Neural progenitor cell (in vitro differentiated cells): ENCODE results near the gene LMF2. TPM values are rescaled to one million over a fixed set of nuclear protein-coding genes. Genes with fewer than 3 reads are reported as not detected.
A peak's percentile ranks its signal among the peaks of the same experiment; 100 is the strongest.

ENCODE experiments used
- DNase-seq: peaks from one replicate; pipeline ENCODE4 v3.0.0-alpha.2; 2016; ENCODE audit warnings: low spot score
- H2AFZ ChIP-seq: fragments of 200-600 bp; sonication (generic); replicated peaks from 2 replicates; pipeline ENCODE4 v1.6.1; 2016; ENCODE audit warnings: antibody characterized with exemption
- H3F3A ChIP-seq: fragments of 200-600 bp; sonication (generic); 2 replicates; pipeline ENCODE4 v1.6.1; 2016; ENCODE audit warnings: antibody characterized with exemption, low read depth
- H3K27ac ChIP-seq: fragments of 200-600 bp; sonication (generic); 2 replicates; pipeline ENCODE4 v1.5.1; 2016; ENCODE audit warnings: mild to moderate bottlenecking
- H3K27me3 ChIP-seq: fragments of 200-600 bp; sonication (generic); 2 replicates; pipeline ENCODE4 v1.6.1; 2016; ENCODE audit warnings: mild to moderate bottlenecking, moderate library complexity
- H3K36me3 ChIP-seq: fragments of 200-600 bp; sonication (generic); 2 replicates; pipeline ENCODE4 v1.5.1; 2016
- H3K4me1 ChIP-seq: fragments of 200-600 bp; sonication (generic); 2 replicates; pipeline ENCODE4 v1.6.1; 2016; ENCODE audit warnings: mixed run types
- H3K4me2 ChIP-seq: fragments of 200-600 bp; sonication (generic); 2 replicates; pipeline ENCODE4 v1.6.1; 2016
- H3K4me3 ChIP-seq: fragments of 200-600 bp; sonication (generic); 2 replicates; pipeline ENCODE4 v1.5.1; 2016
- H3K79me2 ChIP-seq: fragments of 200-600 bp; sonication (generic); 2 replicates; pipeline ENCODE4 v1.6.1; 2016; ENCODE audit warnings: low read depth
- H3K9ac ChIP-seq: fragments of 200-600 bp; sonication (generic); 2 replicates; pipeline ENCODE4 v1.6.1; 2016
- H3K9me3 ChIP-seq: fragments of 200-600 bp; sonication (generic); 2 replicates; pipeline ENCODE4 v1.5.1; 2016; ENCODE audit warnings: low read depth
- H4K20me1 ChIP-seq: fragments of 200-600 bp; sonication (generic); 2 replicates; pipeline ENCODE4 v1.6.1; 2016; ENCODE audit warnings: low read depth
- H3K27ac Mint-ChIP-seq: 3 replicates; pipeline ENCODE4 v1.8.0; 2021; ENCODE audit warnings: mixed read lengths
- H3K27me3 Mint-ChIP-seq: 2 replicates; pipeline ENCODE4 v1.8.0; 2022; ENCODE audit warnings: low read depth, mild to moderate bottlenecking, inconsistent platforms, moderate library complexity, mixed read lengths; ENCODE audit not compliant: insufficient read depth
- H3K36me3 Mint-ChIP-seq: 3 replicates; pipeline ENCODE4 v1.8.0; 2021; ENCODE audit warnings: mixed read lengths
- H3K4me1 Mint-ChIP-seq: 3 replicates; pipeline ENCODE4 v1.8.0; 2021; ENCODE audit warnings: mixed read lengths
- H3K4me3 Mint-ChIP-seq: 3 replicates; pipeline ENCODE4 v1.8.0; 2021; ENCODE audit warnings: mild to moderate bottlenecking, moderate library complexity, mixed read lengths
- H3K9me3 Mint-ChIP-seq: 3 replicates; pipeline ENCODE4 v1.8.0; 2020; ENCODE audit warnings: mixed read lengths
- EZH2 ChIP-seq: fragments of 200-600 bp; sonication (generic); IDR thresholded peaks from 2 replicates; pipeline ENCODE4 v1.6.1; 2017; ENCODE audit warnings: antibody characterized with exemption, mild to moderate bottlenecking, moderate library complexity
- EZH2phosphoT487 ChIP-seq: fragments of 200-600 bp; sonication (generic); IDR thresholded peaks from 2 replicates; pipeline ENCODE4 v1.6.1; 2017; ENCODE audit warnings: antibody characterized with exemption
- total RNA-seq: library from RNA; depleted of rRNA; stranded (reverse); fragments of >200 nt; gene quantifications from 2 replicates; pipeline ENCODE4 v1.2.3, GENCODE V29; 2015; ENCODE audit warnings: low replicate concordance
- TF ChIP-seq, protein P1 (sequence below): fragments of 200-600 bp; sonication (generic); IDR thresholded peaks from 2 replicates; pipeline ENCODE4 v1.5.1; 2017; ENCODE audit warnings: antibody characterized with exemption, mild to moderate bottlenecking

Gene LMF2
- total RNA-seq, 1 donor from 2014 or later: 7.1 TPM

DNA sequence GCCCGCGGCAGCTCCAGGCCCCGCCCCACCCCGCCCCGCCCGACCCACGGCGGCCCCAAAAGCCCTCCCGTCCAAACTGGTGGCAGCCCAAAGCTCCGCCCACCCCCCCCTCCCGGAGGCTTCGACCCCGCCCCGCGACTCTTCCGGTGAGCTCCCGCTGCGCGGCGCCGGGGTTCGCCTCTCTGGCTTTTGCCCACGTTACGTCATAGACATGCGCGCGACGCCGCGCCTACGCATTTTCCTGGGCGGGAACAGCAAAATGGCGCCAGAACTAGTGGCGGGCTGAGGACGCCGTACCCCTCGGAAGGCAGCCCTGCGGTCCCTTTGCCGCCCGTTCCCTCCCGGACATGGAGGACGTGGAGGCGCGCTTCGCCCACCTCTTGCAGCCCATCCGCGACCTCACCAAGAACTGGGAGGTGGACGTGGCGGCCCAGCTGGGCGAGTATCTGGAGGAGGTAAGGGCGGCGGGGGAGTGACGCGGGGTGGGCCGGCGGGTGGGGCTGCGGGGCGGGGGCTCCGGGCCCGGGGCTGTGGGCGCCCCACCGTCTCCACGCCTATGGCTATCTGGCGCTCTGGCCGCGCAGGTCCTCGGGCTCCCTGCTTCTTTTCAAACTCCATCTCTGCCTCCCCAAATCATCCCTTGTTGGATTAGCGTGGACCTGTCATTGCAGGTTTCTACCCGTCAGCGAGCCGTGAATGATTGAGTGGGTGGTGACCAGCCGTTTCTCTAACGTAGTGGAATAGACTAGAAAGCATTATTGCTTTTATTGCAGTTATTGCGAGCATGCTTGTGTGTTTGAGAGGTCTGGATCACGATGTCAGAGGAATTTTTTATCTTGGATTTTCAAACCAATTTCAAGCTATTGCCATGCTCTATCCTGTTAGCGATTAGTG, 736 bp upstream of the LMF2 start, which contains the start of gene NCAPH2:
TSS of gene NCAPH2 (plus strand) at position 234 of the 894 bp plus-strand sequence. CDS start at position 348, 114 bp downstream.
- H3K27me3 ChIP-seq: no peaks in the 10 kb centered on the region
- H3K4me1 Mint-ChIP-seq: peaks cover 11% of the 10 kb centered on the region
- H3K27ac ChIP-seq: peak within 1 kb of the TSS; percentile 61
- peak; percentile 99 for DNase-seq
- peak within 1 kb of the TSS; percentile 97 for H3K4me3 Mint-ChIP-seq
- H2AFZ ChIP-seq: peak within 1 kb of the TSS; percentile 84
- H3K36me3 ChIP-seq: no peaks in the 10 kb centered on the region
- peaks cover 6% of the 10 kb centered on the region for H3F3A ChIP-seq
- peaks cover 16% of the 10 kb centered on the region for H3K4me1 ChIP-seq
- H3K4me3 ChIP-seq: peak within 1 kb of the TSS; percentile 75
- peaks cover 4% of the 10 kb centered on the region for H3K36me3 Mint-ChIP-seq
- TF ChIP-seq EZH2phosphoT487 (no peak), EZH2 (no peak)
- TF ChIP-seq, protein P1, sequence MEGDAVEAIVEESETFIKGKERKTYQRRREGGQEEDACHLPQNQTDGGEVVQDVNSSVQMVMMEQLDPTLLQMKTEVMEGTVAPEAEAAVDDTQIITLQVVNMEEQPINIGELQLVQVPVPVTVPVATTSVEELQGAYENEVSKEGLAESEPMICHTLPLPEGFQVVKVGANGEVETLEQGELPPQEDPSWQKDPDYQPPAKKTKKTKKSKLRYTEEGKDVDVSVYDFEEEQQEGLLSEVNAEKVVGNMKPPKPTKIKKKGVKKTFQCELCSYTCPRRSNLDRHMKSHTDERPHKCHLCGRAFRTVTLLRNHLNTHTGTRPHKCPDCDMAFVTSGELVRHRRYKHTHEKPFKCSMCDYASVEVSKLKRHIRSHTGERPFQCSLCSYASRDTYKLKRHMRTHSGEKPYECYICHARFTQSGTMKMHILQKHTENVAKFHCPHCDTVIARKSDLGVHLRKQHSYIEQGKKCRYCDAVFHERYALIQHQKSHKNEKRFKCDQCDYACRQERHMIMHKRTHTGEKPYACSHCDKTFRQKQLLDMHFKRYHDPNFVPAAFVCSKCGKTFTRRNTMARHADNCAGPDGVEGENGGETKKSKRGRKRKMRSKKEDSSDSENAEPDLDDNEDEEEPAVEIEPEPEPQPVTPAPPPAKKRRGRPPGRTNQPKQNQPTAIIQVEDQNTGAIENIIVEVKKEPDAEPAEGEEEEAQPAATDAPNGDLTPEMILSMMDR: no peak
- peaks cover 31% of the 10 kb centered on the region for H4K20me1 ChIP-seq
- H3K9me3 ChIP-seq: no peaks in the 10 kb centered on the region
- H3K4me2 ChIP-seq: peak within 1 kb of the TSS; percentile 98
- peaks cover 3% of the 10 kb centered on the region for H3K27me3 Mint-ChIP-seq
- peak within 1 kb of the TSS; percentile 73 for H3K9ac ChIP-seq
- H3K27ac Mint-ChIP-seq: peak within 1 kb of the TSS; percentile 91
- H3K79me2 ChIP-seq: peaks cover 53% of the 10 kb centered on the region
- no peaks in the 10 kb centered on the region for H3K9me3 Mint-ChIP-seq

DNA sequence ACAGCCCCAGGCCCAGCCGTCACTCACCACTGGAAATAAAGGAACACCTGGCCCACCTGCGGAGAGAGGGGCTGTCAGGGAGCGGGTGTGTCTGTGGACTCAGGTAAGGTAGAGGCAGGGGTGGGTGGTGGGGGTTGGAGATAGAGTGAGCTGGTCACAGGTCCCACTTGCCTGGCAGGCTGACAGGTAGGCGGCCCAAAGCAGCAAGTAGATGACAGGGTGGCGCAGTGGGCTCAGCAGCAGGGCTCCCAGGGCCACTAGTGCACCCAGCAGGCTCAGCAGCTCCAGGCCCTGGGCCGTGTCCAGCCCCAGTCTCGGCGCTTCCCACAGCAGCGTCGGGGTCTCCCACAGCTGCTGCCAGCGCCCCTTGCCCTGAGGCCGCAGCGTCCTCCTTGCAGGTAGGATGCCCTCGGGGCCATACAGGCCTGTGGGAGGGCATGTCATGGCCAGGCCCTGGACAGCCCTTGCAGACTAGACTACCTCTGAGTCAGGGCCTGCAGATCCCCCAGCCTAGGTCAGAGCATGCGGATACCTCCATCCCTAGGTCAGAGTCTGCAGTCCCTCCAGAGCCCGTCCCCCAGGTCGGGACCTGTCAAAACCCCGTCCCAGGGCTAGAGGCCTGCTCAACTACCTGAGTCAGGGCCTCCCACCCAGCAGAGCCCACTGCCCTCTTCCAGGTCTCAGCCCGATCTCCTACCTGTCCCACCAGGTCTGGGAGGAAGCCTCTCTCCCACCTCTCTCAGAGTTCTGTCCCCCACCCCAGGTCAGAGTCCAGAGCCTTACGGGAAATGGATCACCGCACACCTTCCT, 686 bp downstream of the LMF2 start:
- DNase-seq: peak; percentile 42
- Mint-ChIP-seq H3K4me1 (peaks cover 11% of the 10 kb centered on the region), H3K27me3 (no peaks in the 10 kb centered on the region), H3K9me3 (no peaks in the 10 kb centered on the region), H3K27ac (no peak overlapping the region), H3K36me3 (peaks cover 2% of the 10 kb centered on the region), H3K4me3 (peak overlapping the region; percentile 97)
- Histone ChIP-seq H3K36me3 (no peaks in the 10 kb centered on the region), H3K4me3 (peak overlapping the region; percentile 72), H3K79me2 (peaks cover 39% of the 10 kb centered on the region), H3K4me2 (peak overlapping the region; percentile 98), H4K20me1 (peaks cover 25% of the 10 kb centered on the region), H3F3A (peaks cover 6% of the 10 kb centered on the region), H3K9ac (peak overlapping the region; percentile 61), H3K4me1 (peaks cover 16% of the 10 kb centered on the region), H3K27ac (no peak overlapping the region), H3K27me3 (no peaks in the 10 kb centered on the region), H2AFZ (peak overlapping the region; percentile 84), H3K9me3 (no peaks in the 10 kb centered on the region)
- no peak for TF ChIP-seq EZH2
- TF ChIP-seq, protein P1: no peak

DNA sequence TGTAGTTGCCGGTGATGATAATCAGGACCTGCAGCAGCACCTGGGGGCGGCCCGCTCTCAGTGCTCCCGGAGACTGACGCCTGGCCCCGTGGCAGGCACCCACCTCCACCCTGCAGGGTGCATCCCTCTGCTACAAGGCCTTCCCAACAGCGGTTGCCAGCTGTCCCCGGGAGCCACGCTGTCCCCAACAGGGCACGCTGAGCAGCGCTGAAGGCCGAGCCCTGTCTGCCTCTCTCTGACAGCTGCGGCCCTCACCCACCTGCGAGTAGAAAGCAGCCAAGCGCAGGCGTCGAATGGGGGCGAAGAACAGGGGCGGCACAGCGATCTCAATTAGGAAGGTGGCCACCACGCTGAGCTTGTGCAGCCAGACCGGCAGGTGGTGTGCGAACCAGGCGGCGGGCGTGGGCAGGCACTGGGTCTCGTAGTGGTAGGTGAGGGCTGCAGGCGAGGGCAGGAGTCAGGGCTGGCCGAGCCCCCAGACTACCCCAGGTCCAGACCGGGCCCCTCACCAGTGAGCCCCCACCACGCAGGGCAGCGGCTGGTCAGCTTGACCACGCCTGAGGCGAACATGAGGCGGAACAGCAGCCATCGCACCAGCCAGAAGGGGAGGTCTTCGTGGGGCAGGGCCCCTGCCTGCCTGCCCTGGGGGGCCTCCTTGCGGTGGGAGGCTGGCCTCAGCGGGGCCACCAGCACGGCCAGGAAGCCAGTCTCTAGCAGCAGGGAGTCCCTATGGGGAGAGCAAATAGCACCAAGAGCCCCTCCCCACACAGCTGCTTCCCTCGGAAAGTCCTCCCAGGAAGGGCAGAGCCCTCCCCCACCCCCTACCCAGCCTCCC, 1.5 kb downstream of the LMF2 start:
- H3K79me2 ChIP-seq: peaks cover 33% of the 10 kb centered on the region
- H3K4me3 Mint-ChIP-seq: peak overlapping the region; percentile 97
- no peak overlapping the region for H2AFZ ChIP-seq
- no peak overlapping the region for H3K27ac ChIP-seq
- no peaks in the 10 kb centered on the region for H3K36me3 ChIP-seq
- TF ChIP-seq EZH2 (no peak), EZH2phosphoT487 (no peak)
- TF ChIP-seq, protein P1: no peak
- H3K27ac Mint-ChIP-seq: no peak overlapping the region
- no peak for DNase-seq
- peaks cover 25% of the 10 kb centered on the region for H4K20me1 ChIP-seq
- H3K27me3 ChIP-seq: no peaks in the 10 kb centered on the region
- peaks cover 2% of the 10 kb centered on the region for H3K36me3 Mint-ChIP-seq
- peaks cover 16% of the 10 kb centered on the region for H3K4me1 ChIP-seq
- peak overlapping the region; percentile 98 for H3K4me2 ChIP-seq
- H3K9me3 ChIP-seq: no peaks in the 10 kb centered on the region
- no peaks in the 10 kb centered on the region for H3K27me3 Mint-ChIP-seq
- no peak overlapping the region for H3K9ac ChIP-seq
- H3K4me3 ChIP-seq: peak overlapping the region; percentile 72
- peaks cover 6% of the 10 kb centered on the region for H3F3A ChIP-seq
- H3K9me3 Mint-ChIP-seq: no peaks in the 10 kb centered on the region
- H3K4me1 Mint-ChIP-seq: peaks cover 11% of the 10 kb centered on the region
